ENCODE measurements around the gene SPANXD.
"Not testable (repeated sequence)": the region's sequence is repeated elsewhere in the genome, so short reads cannot be mapped to it uniquely, and the experiment has no call there.

SPANXD gene

GRCh38 chrX:141698639-141699038, at the start of gene SPANXD:
SPANXD (minus strand) TSS chrX:141698739; CDS start chrX:141698405, 334 bp downstream.
- not testable (repeated sequence) for DNase-seq

- DNase-seq: no peak
Observed at GRCh38 chrX:141742666-141743065, 44.1 kb upstream of the SPANXD start.

GRCh38 chrX:141736656-141737055, 38.1 kb upstream of the SPANXD start:
- DNase-seq: no peak

- no peak for DNase-seq
Observed at GRCh38 chrX:141733371-141733770, 34.8 kb upstream of the SPANXD start.

- no peak for DNase-seq
Observed at GRCh38 chrX:141732031-141732430, 33.5 kb upstream of the SPANXD start.

- no peak for DNase-seq
Observed at GRCh38 chrX:141724186-141724585, 25.6 kb upstream of the SPANXD start.

GRCh38 chrX:141714680-141715079, 16.1 kb upstream of the SPANXD start:
- DNase-seq: no peak

GRCh38 chrX:141701072-141701471, 2.5 kb upstream of the SPANXD start:
- no peak for DNase-seq

- no peak for DNase-seq
Observed at GRCh38 chrX:141673946-141674345, 24.6 kb downstream of the SPANXD start.

- DNase-seq: no peak
Observed at GRCh38 chrX:141669689-141670088, 28.9 kb downstream of the SPANXD start.

- no peak for DNase-seq
Observed at GRCh38 chrX:141668371-141668770, 30.2 kb downstream of the SPANXD start.

GRCh38 chrX:141662781-141663180, 35.8 kb downstream of the SPANXD start:
- no peak for DNase-seq

GRCh38 chrX:141652286-141652685, 46.3 kb downstream of the SPANXD start:
- DNase-seq: no peak
